Measurements from ENCODE around the gene PALLD.

The PALLD gene

GRCh38 chr4:168769837-168770236 lies 273.0 kb downstream of the PALLD start:
- in situ Hi-C loops (cut with MboI; ENCODE audit: low sequenced_read_pairs, unreplicated experiment), result no loop called here
- no peak for DNase-seq (ENCODE audit: low spot score)
- no peak for TF ChIP-seq CTCF (IDR thresholded peaks at IDR 0.05; ENCODE audit: borderline replicate concordance, control extremely low read depth, extremely low read depth, insufficient read depth, missing control alignments)

- TF ChIP-seq CTCF (IDR thresholded peaks at IDR 0.05; ENCODE audit: borderline replicate concordance, control extremely low read depth, extremely low read depth, insufficient read depth, missing control alignments), result no peak
- in situ Hi-C loops (cut with MboI; ENCODE audit: low sequenced_read_pairs, unreplicated experiment), result no loop called here
- DNase-seq (ENCODE audit: low spot score), result no peak
These were observed 274.4 kb downstream of the PALLD start for GRCh38 chr4:168771251-168771650.

- in situ Hi-C loops (cut with MboI; ENCODE audit: low sequenced_read_pairs, unreplicated experiment), result no loop called here
- no peak for TF ChIP-seq CTCF (IDR thresholded peaks at IDR 0.05; ENCODE audit: borderline replicate concordance, control extremely low read depth, extremely low read depth, insufficient read depth, missing control alignments)
These were observed 276.7 kb downstream of the PALLD start for GRCh38 chr4:168773388-168774195.

GRCh38 chr4:168776382-168776781 lies 279.5 kb downstream of the PALLD start:
- in situ Hi-C loops (cut with MboI; ENCODE audit: low sequenced_read_pairs, unreplicated experiment), result no loop called here
- TF ChIP-seq CTCF (IDR thresholded peaks at IDR 0.05; ENCODE audit: borderline replicate concordance, control extremely low read depth, extremely low read depth, insufficient read depth, missing control alignments), result no peak
- DNase-seq (ENCODE audit: low spot score), result no peak

More at GRCh38 chr4:168773388-168774195, 276.7 kb downstream of the PALLD start:
- DNase-seq (ENCODE audit: low spot score), result no peak

- no peak for TF ChIP-seq CTCF (IDR thresholded peaks at IDR 0.05; ENCODE audit: borderline replicate concordance, control extremely low read depth, extremely low read depth, insufficient read depth, missing control alignments)
- in situ Hi-C loops (cut with MboI; ENCODE audit: low sequenced_read_pairs, unreplicated experiment), result no loop called here
- DNase-seq (ENCODE audit: low spot score), result no peak
These were observed 280.6 kb downstream of the PALLD start for GRCh38 chr4:168777277-168777965.

GRCh38 chr4:168781341-168781740 lies 284.5 kb downstream of the PALLD start:
- in situ Hi-C loops (cut with MboI; ENCODE audit: low sequenced_read_pairs, unreplicated experiment), result no loop called here
- no peak for TF ChIP-seq CTCF (IDR thresholded peaks at IDR 0.05; ENCODE audit: borderline replicate concordance, control extremely low read depth, extremely low read depth, insufficient read depth, missing control alignments)
- DNase-seq (ENCODE audit: low spot score), result no peak

Measured in GM13976 (cell line).